Prostate gland (tissue), 2 donors: ENCODE measurements around the gene MSI1. TPM values are rescaled to one million over a fixed set of nuclear protein-coding genes. Genes with fewer than 3 reads are reported as not detected.

Experiments used
- DNase-seq: peaks from one replicate; pipeline ENCODE4 v3.0.0-alpha.2; 2019; ENCODE audit warnings: low spot score
- H3K27ac ChIP-seq, 2 donors: fragments of 200-600 bp; sonication (generic); 2 replicates each; pipeline ENCODE4 v1.5.1; 2017 to 2019
- H3K27me3 ChIP-seq: fragments of 200-600 bp; sonication (generic); replicated peaks from 2 replicates; pipeline ENCODE4 v1.5.1; 2019; ENCODE audit not compliant: insufficient read depth
- H3K36me3 ChIP-seq, 2 donors: fragments of 200-600 bp; sonication (generic); 1 replicate in 1 of 2; 2 replicates in 1 of 2; pipeline versions ENCODE4 v1.5.1 to v1.8.1; 2017 to 2019
- H3K4me1 ChIP-seq: fragments of 200-600 bp; sonication (generic); replicated peaks from 2 replicates; pipeline ENCODE4 v1.5.1; 2019
- H3K4me3 ChIP-seq, 2 donors: fragments of 200-600 bp; sonication (generic); 2 replicates each; pipeline ENCODE4 v1.5.1; 2017 to 2019
- H3K9me3 ChIP-seq: fragments of 200-600 bp; sonication (generic); 2 replicates; pipeline ENCODE4 v1.5.1; 2017
- POLR2A ChIP-seq: fragments of 450-650 bp; IDR thresholded peaks from one replicate; pipeline ENCODE4 v1.6.1; 2016; ENCODE audit warnings: antibody characterized with exemption, mild to moderate bottlenecking
- POLR2AphosphoS5 ChIP-seq: sonication (generic); formaldehyde crosslinking; IDR thresholded peaks from one replicate; pipeline ENCODE4 v1.6.1; 2017; ENCODE audit warnings: antibody characterized with exemption
- WGBS: methylation state at CpG from one replicate; pipeline ENCODE4 v1.1.5; 2018; 5-methylcytosine and 5-hydroxymethylcytosine counted together
- intact Hi-C: fragments of 100-400 bp; cut with DNase I; formaldehyde crosslinking; loops from one replicate; pipeline ENCODE4 v1.14.2; 2022
- total RNA-seq, 2 donors: library from RNA; depleted of rRNA; stranded (reverse); fragments of >200 nt; gene quantifications; one replicate each; pipeline ENCODE4 v1.1.0, GENCODE V29; 2016
- TF ChIP-seq, protein P1 (sequence below), 4 experiments: fragments of 200-600 bp in 2 of 4; fragments of 450-650 bp in 2 of 4; sonication (generic) in 2 of 4; IDR thresholded peaks; 1 replicate in 3 of 4; 2 replicates in 1 of 4; pipeline ENCODE4 v1.5.1; 2016 to 2019; ENCODE audit warnings: antibody characterized with exemption in 4 of 4, mild to moderate bottlenecking in 2 of 4, moderate library complexity in 2 of 4

The MSI1 gene
- total RNA-seq, 2 donors from 2014 or later, result 1.7 to 8.2 TPM

DNA sequence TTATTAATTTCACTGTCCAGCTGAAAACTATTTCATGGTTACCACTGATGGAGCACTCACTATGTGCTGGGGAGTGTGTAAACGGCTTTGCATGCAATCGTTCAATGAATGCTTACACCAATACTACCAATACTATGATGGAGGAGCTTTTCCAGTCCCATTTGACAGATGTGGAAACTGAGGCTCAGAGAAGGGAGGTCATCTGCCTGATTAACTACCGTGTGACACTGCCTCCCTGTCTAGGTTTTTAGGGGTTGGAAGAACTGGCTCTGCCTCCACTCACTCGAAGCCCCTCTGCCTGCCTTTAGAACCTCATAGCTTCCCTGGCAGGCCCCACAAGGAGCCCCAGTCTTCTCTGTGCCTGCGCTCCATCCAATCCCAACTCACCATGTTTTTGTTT, 11.9 kb downstream of the MSI1 start:
- no peak overlapping the region for H3K4me3 ChIP-seq
- H3K27ac ChIP-seq, result no peak overlapping the region
- whole genome bisulfite sequencing, result 81% methylated on average over 5 of the region's 5 CpGs
- no peaks in the 10 kb centered on the region for H3K4me1 ChIP-seq
- intact Hi-C loops, result no loop called here
- no peaks in the 10 kb centered on the region for H3K27me3 ChIP-seq
- no peaks in the 10 kb centered on the region for H3K9me3 ChIP-seq
- DNase-seq, result no peak
- TF ChIP-seq, protein P1, sequence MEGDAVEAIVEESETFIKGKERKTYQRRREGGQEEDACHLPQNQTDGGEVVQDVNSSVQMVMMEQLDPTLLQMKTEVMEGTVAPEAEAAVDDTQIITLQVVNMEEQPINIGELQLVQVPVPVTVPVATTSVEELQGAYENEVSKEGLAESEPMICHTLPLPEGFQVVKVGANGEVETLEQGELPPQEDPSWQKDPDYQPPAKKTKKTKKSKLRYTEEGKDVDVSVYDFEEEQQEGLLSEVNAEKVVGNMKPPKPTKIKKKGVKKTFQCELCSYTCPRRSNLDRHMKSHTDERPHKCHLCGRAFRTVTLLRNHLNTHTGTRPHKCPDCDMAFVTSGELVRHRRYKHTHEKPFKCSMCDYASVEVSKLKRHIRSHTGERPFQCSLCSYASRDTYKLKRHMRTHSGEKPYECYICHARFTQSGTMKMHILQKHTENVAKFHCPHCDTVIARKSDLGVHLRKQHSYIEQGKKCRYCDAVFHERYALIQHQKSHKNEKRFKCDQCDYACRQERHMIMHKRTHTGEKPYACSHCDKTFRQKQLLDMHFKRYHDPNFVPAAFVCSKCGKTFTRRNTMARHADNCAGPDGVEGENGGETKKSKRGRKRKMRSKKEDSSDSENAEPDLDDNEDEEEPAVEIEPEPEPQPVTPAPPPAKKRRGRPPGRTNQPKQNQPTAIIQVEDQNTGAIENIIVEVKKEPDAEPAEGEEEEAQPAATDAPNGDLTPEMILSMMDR (IDR thresholded peaks at IDR 0.05), result no peak
- TF ChIP-seq POLR2AphosphoS5 (no peak), POLR2A (no peak)
- no peaks in the 10 kb centered on the region for H3K36me3 ChIP-seq

GRCh38 chr12:120356567-120357030, 12.4 kb downstream of the MSI1 start:
- H3K4me1 ChIP-seq, result no peaks in the 10 kb centered on the region
- TF ChIP-seq POLR2A (no peak), POLR2AphosphoS5 (peak; percentile 56)
- TF ChIP-seq, protein P1 (IDR thresholded peaks at IDR 0.05), result peak; percentile 63 to 92 (median 88)
- no peak overlapping the region for H3K27ac ChIP-seq
- H3K4me3 ChIP-seq, result no peak overlapping the region
- peak; percentile 66 for DNase-seq
- intact Hi-C loops, result loop anchor here (1.0 kb wide), 1 partner anchor 74 kb away; no protein-coding TSS in a partner anchor
- no peaks in the 10 kb centered on the region for H3K27me3 ChIP-seq
- H3K36me3 ChIP-seq, result no peaks in the 10 kb centered on the region
- WGBS, result 38% methylated on average over 13 of the region's 13 CpGs
- no peaks in the 10 kb centered on the region for H3K9me3 ChIP-seq

GRCh38 chr12:120353556-120354317, 15.2 kb downstream of the MSI1 start:
- no peaks in the 10 kb centered on the region for H3K27me3 ChIP-seq
- H3K36me3 ChIP-seq, result no peaks in the 10 kb centered on the region
- intact Hi-C loops, result no loop called here
- no peaks in the 10 kb centered on the region for H3K9me3 ChIP-seq
- DNase-seq, result no peak
- 99% methylated on average over 4 of the region's 4 CpGs for WGBS
- H3K4me3 ChIP-seq, result no peak overlapping the region
- no peaks in the 10 kb centered on the region for H3K4me1 ChIP-seq
- no peak for TF ChIP-seq POLR2A
- no peak for TF ChIP-seq POLR2AphosphoS5
- TF ChIP-seq, protein P1 (IDR thresholded peaks at IDR 0.05), result no peak
- H3K27ac ChIP-seq, result no peak overlapping the region

DNA sequence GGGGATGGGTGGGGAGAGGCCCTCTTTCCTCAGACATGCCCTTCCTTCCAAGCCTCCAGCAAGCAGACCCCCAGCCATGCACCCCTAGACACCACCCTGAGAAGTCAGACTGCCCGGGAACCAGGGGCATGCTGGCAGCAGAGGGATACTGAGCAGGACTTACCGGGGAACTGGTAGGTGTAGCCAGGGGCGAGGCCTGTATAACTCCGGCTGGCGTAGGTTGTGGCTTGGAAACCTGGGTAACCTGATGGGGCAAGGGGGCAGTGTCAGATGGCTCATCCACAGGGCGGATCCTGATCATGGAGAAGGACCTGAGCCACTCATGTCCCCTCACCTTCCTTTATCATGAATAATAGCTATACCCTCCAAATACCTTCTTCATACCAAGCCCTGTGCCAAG, 15.8 kb downstream of the MSI1 start:
- WGBS, result 100% methylated on average over 6 of the region's 6 CpGs
- TF ChIP-seq POLR2AphosphoS5, result no peak
- TF ChIP-seq, protein P1 (IDR thresholded peaks at IDR 0.05), result no peak
- no peak for TF ChIP-seq POLR2A
- intact Hi-C loops, result no loop called here

GRCh38 chr12:120352117-120352516, 16.8 kb downstream of the MSI1 start:
- H3K27ac ChIP-seq, result no peak overlapping the region
- no peaks in the 10 kb centered on the region for H3K9me3 ChIP-seq
- WGBS, result 77% methylated on average over 5 of the region's 5 CpGs
- DNase-seq, result no peak
- intact Hi-C loops, result no loop called here
- H3K36me3 ChIP-seq, result no peaks in the 10 kb centered on the region
- no peak overlapping the region for H3K4me3 ChIP-seq
- no peaks in the 10 kb centered on the region for H3K4me1 ChIP-seq
- no peaks in the 10 kb centered on the region for H3K27me3 ChIP-seq
- TF ChIP-seq, protein P1 (IDR thresholded peaks at IDR 0.05), result no peak

More for the DNA sequence above, 15.8 kb downstream of the MSI1 start:
- Histone ChIP-seq H3K27ac (no peak overlapping the region), H3K27me3 (no peaks in the 10 kb centered on the region), H3K36me3 (no peaks in the 10 kb centered on the region), H3K9me3 (no peaks in the 10 kb centered on the region), H3K4me1 (no peaks in the 10 kb centered on the region), H3K4me3 (no peak overlapping the region)
- DNase-seq, result no peak
